T-cell (primary cell): Measurements from ENCODE around the gene TMCC2. TPM values are rescaled to one million over a fixed set of nuclear protein-coding genes. Genes with fewer than 3 reads are reported as not detected.

Source experiments
- ATAC-seq, 4 experiments: fragments of 200-7000 bp in 3 of 4; fragments of 150-1000 bp in 1 of 4; cut with Tn5 transposase; replicated peaks in 1 of 4; 1 replicate in 3 of 4; 2 replicates in 1 of 4; pipeline ENCODE4 v1.10.0; 2021; ENCODE audit warnings: moderate library complexity in 3 of 4, mild to moderate bottlenecking in 2 of 4, moderate number of reproducible peaks in 1 of 4
- CTCF ChIA-PET, 2 donors: fragments of 300-600 bp; sonication (Branson Sonifier 250); formaldehyde crosslinking; loops; one replicate each; lab custom pipeline; 2022; ENCODE audit warnings: antibody characterized with exemption in 2 of 2; lab: Charles Lee
- POLR2A ChIA-PET, 2 donors: fragments of 300-600 bp; sonication (Branson Sonifier 250); formaldehyde crosslinking; loops; one replicate each; lab custom pipeline; 2022; ENCODE audit warnings: antibody characterized with exemption in 2 of 2; lab: Charles Lee
- DNase-seq, 35 experiments: peaks; one replicate each; pipeline versions ENCODE4 v3.0.0 to v3.0.0-alpha.2; 2013 to 2023
- H3K27ac ChIP-seq: one replicate; pipeline ENCODE4 v1.5.1; 2013; ENCODE audit warnings: low read length
- H3K27me3 ChIP-seq, 2 experiments: replicated peaks in 1 of 2; 1 replicate in 1 of 2; 2 replicates in 1 of 2; pipeline versions ENCODE4 v1.6.1 to v1.7.0; 2013; ENCODE audit warnings: low read length in 1 of 2, mixed read lengths in 1 of 2; ENCODE audit not compliant: control insufficient read depth in 2 of 2, insufficient read depth in 2 of 2; ENCODE audit errors: extremely low read depth in 1 of 2
- H3K36me3 ChIP-seq, 2 donors: 1 replicate in 1 of 2; 2 replicates in 1 of 2; pipeline versions ENCODE4 v1.6.1 to v1.7.0; 2013; ENCODE audit warnings: low read length in 1 of 2; ENCODE audit not compliant: control insufficient read depth in 2 of 2, insufficient read depth in 1 of 2; ENCODE audit errors: extremely low read depth in 1 of 2
- H3K4me1 ChIP-seq, 2 experiments: 1 replicate in 1 of 2; 2 replicates in 1 of 2; pipeline versions ENCODE4 v1.6.1 to v1.7.0; 2013; ENCODE audit warnings: low read length in 2 of 2, mixed read lengths in 1 of 2; ENCODE audit not compliant: insufficient read depth in 2 of 2, control insufficient read depth in 1 of 2; ENCODE audit errors: extremely low read depth in 1 of 2
- H3K4me3 ChIP-seq, 2 donors: 1 replicate in 1 of 2; 2 replicates in 1 of 2; pipeline versions ENCODE4 v1.5.1 to v1.7.0; 2013; ENCODE audit warnings: mild to moderate bottlenecking in 2 of 2, low read length in 1 of 2, moderate library complexity in 1 of 2; ENCODE audit not compliant: control insufficient read depth in 1 of 2; ENCODE audit errors: extremely low read depth in 1 of 2
- H3K9me3 ChIP-seq: 2 replicates; pipeline ENCODE4 v1.7.0; 2013
- H3K27ac Mint-ChIP-seq, 2 donors: one replicate each; pipeline ENCODE4 v1.8.0; 2020 to 2021; ENCODE audit warnings: mild to moderate bottlenecking in 2 of 2, mixed read lengths in 2 of 2
- H3K27me3 Mint-ChIP-seq, 2 donors: one replicate each; pipeline ENCODE4 v1.8.0; 2021 to 2022; ENCODE audit warnings: mixed read lengths in 2 of 2
- H3K36me3 Mint-ChIP-seq: one replicate; pipeline ENCODE4 v1.8.0; 2021; ENCODE audit warnings: mixed read lengths
- H3K4me1 Mint-ChIP-seq, 3 donors: one replicate each; pipeline ENCODE4 v1.8.0; 2020 to 2022; ENCODE audit warnings: mixed read lengths in 3 of 3, mild to moderate bottlenecking in 1 of 3
- H3K4me3 Mint-ChIP-seq, 3 donors: one replicate each; pipeline ENCODE4 v1.8.0; 2020 to 2022; ENCODE audit warnings: mild to moderate bottlenecking in 3 of 3, mixed read lengths in 3 of 3, moderate library complexity in 3 of 3
- H3K9me3 Mint-ChIP-seq, 3 donors: one replicate each; pipeline ENCODE4 v1.8.0; 2020 to 2022; ENCODE audit warnings: mixed read lengths in 3 of 3
- WGBS: methylation state at CpG from one replicate; pipeline ENCODE4 v1.1.5; 2013; ENCODE audit warnings: missing lambda C conversion rate; ENCODE audit not compliant: insufficient coverage; 5-methylcytosine and 5-hydroxymethylcytosine counted together
- total RNA-seq, 35 experiments: library from RNA in 6 of 35; stranded (reverse) in 6 of 35; fragments of 120-200 nt in 1 of 35; gene quantifications; one replicate each; pipeline versions ENCODE4 v1.2.1 to v1.2.4 and lab custom pipeline; 2013 to 2026

Gene TMCC2
- total RNA-seq, 5 donors from 2014 or later (not counting 1 experiment from before 2014, with no cell fraction given), result 1.0 to 3.3 (median 1.8) TPM

DNA sequence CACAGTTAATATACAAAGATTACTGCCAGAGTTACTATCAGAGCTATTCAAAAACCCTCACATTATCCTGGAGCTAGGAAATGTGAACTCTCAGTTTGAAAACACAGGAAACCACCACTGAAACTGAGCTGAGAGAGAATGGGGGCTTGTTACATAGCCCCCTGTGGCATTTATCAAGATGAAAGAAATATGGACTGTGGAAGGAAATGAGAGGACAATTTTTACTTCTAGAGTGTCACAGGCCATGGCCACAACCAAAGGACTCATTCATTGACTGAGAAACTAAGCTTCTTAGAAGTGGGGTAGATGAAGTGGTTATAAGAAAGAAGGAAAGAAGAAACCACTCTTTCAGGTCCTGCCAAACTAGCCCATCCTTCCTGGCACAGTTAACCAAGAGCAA, 41.6 kb upstream of the TMCC2 start:
- H3K36me3 Mint-ChIP-seq, result peaks cover 42% of the 10 kb centered on the region
- H3K4me3 Mint-ChIP-seq, result no peak overlapping the region
- peaks cover 7 to 17% of the 10 kb centered on the region in 2 experiments for H3K4me1 ChIP-seq
- no peaks in the 10 kb centered on the region for H3K9me3 ChIP-seq
- H3K4me1 Mint-ChIP-seq, result peaks cover 68 to 73% (median 69%) of the 10 kb centered on the region in 3 donors
- H3K27ac Mint-ChIP-seq, result no peak overlapping the region
- H3K27ac ChIP-seq, result no peak overlapping the region
- CTCF ChIA-PET, result interaction anchor here (0.6 kb wide), 2 partner anchors 463 to 605 kb away, joined by 3 read pairs; no protein-coding TSS in a partner anchor
- H3K27me3 Mint-ChIP-seq, result no peaks in the 10 kb centered on the region
- POLR2A ChIA-PET, result no interaction called here
- H3K27me3 ChIP-seq, result no peaks in the 10 kb centered on the region
- H3K4me3 ChIP-seq, result no peak overlapping the region
- DNase-seq (no peak), ATAC-seq (no peak)
- no peaks in the 10 kb centered on the region for H3K9me3 Mint-ChIP-seq
- H3K36me3 ChIP-seq, result peaks cover 3 to 19% of the 10 kb centered on the region in 2 donors

DNA sequence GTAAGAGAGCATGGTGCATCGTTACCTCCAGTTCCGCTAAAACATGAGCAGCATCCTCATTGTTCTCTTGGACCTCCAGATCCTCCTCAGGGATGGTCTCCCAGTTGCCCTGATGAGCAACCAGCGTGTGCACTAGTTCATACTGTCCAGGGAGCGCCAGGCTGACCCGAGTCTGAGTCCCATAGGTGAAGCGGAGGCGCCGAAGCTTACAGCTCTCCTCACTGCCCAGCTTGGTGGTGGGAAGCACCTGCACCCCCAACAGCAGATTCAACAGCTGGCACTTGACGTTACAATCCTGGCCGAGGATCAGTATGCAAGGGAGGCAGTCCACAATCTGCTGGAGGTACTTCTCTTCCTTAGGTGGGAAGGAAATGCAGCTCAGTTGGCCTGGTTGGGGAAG, 40.3 kb upstream of the TMCC2 start:
- Histone ChIP-seq H3K9me3 (no peaks in the 10 kb centered on the region), H3K4me1 (peaks cover 7 to 17% of the 10 kb centered on the region in 2 experiments), H3K27ac (no peak overlapping the region), H3K36me3 (peaks cover 3 to 17% of the 10 kb centered on the region in 2 donors), H3K4me3 (no peak overlapping the region), H3K27me3 (no peaks in the 10 kb centered on the region)
- Mint-ChIP-seq H3K36me3 (peaks cover 42% of the 10 kb centered on the region), H3K27me3 (no peaks in the 10 kb centered on the region), H3K4me1 (peaks cover 75 to 85% (median 76%) of the 10 kb centered on the region in 3 donors), H3K9me3 (no peaks in the 10 kb centered on the region), H3K27ac (no peak overlapping the region), H3K4me3 (no peak overlapping the region)
- no peak for ATAC-seq
- no peak for DNase-seq
- POLR2A ChIA-PET, result no interaction called here
- WGBS, result 95% methylated on average over 8 of the region's 10 CpGs
- CTCF ChIA-PET, result no interaction called here

DNA sequence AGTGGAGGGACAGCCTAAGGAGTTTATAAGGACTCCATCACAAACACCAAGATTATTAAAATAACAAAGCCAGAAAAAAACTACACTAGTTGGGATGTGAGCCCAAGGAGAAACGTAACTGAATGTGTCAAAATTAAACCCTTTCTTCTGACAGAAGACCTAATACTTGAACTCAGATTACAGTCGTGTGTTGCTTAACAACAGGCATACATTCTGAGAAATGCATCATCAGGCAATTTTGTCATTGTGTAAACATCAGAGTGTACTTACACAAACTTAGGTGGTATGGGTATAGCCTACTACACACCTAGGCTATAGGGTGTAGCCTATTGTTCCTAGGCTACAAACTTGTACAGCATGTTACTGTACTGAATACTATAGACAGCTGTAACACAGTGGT, 39.6 kb upstream of the TMCC2 start:
- H3K4me1 ChIP-seq, result peaks cover 7 to 17% of the 10 kb centered on the region in 2 experiments
- H3K36me3 ChIP-seq, result peaks cover 3 to 15% of the 10 kb centered on the region in 2 donors
- DNase-seq, result no peak
- WGBS, result 100% methylated on average over 1 of the region's 2 CpGs
- no peaks in the 10 kb centered on the region for H3K9me3 Mint-ChIP-seq
- no peaks in the 10 kb centered on the region for H3K27me3 ChIP-seq
- no peak overlapping the region for H3K4me3 Mint-ChIP-seq
- peaks cover 75 to 83% (median 80%) of the 10 kb centered on the region in 3 donors for H3K4me1 Mint-ChIP-seq
- POLR2A ChIA-PET, result no interaction called here
- no peak overlapping the region for H3K27ac ChIP-seq
- H3K27me3 Mint-ChIP-seq, result no peaks in the 10 kb centered on the region
- no peaks in the 10 kb centered on the region for H3K9me3 ChIP-seq
- peaks cover 38% of the 10 kb centered on the region for H3K36me3 Mint-ChIP-seq
- CTCF ChIA-PET, result no interaction called here
- H3K4me3 ChIP-seq, result no peak overlapping the region
- ATAC-seq, result no peak
- no peak overlapping the region for H3K27ac Mint-ChIP-seq

DNA sequence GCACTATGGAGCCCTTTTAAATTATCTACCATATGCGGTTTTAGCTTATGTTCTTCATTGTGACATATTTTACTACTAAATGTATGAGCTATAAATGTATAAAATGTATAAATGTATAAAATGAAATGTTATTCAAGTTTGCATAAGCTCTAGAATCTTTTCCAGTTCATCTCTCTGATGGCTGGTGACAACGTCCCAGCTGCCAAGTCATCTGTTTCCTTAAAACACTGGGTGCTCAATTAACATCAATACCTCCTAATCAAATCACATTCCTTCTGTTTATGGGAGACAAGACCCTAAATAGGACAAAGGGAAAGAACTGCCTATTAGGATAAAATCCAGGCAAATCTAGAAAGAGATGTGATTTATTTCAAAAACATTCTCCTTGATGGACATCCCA, 39.1 kb upstream of the TMCC2 start:
- DNase-seq (no peak), ATAC-seq (no peak)
- WGBS, result no CpG with 5 or more reads among the region's 2 CpGs
- Histone ChIP-seq H3K9me3 (no peaks in the 10 kb centered on the region), H3K36me3 (peaks cover 3 to 15% of the 10 kb centered on the region in 2 donors), H3K4me1 (peaks cover 6 to 15% of the 10 kb centered on the region in 2 experiments), H3K27me3 (no peaks in the 10 kb centered on the region), H3K27ac (no peak overlapping the region), H3K4me3 (no peak overlapping the region)
- peaks cover 74 to 83% (median 80%) of the 10 kb centered on the region in 3 donors for H3K4me1 Mint-ChIP-seq
- no peaks in the 10 kb centered on the region for H3K9me3 Mint-ChIP-seq
- H3K27me3 Mint-ChIP-seq, result no peaks in the 10 kb centered on the region
- ChIA-PET POLR2A (no interaction called here), CTCF (no interaction called here)
- peaks cover 38% of the 10 kb centered on the region for H3K36me3 Mint-ChIP-seq
- H3K27ac Mint-ChIP-seq, result no peak overlapping the region
- no peak overlapping the region for H3K4me3 Mint-ChIP-seq

DNA sequence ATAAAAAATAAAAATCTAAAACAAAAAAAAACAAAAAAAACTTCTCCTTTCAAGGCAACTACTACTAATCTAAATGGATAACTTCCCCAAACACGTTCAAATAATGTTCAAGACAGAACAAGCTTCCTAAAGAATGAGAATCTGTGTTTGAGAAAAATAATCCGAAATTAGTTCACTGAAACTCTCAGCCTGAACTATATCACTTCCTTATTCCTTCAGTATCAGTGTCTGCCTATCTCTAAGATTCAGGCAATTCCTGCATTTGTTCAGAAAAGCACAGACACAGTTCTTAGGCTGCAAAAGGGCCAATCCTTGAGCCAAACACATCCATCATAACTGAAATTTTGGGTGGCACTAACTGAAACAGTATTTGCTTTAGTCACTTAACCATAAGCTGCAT, 38.6 kb upstream of the TMCC2 start:
- peaks cover 40% of the 10 kb centered on the region for H3K36me3 Mint-ChIP-seq
- peaks cover 2 to 10% of the 10 kb centered on the region in 2 experiments for H3K4me1 ChIP-seq
- peaks cover 72 to 79% (median 78%) of the 10 kb centered on the region in 3 donors for H3K4me1 Mint-ChIP-seq
- no peak for ATAC-seq
- DNase-seq, result no peak
- no CpG with 5 or more reads among the region's 2 CpGs for WGBS
- ChIA-PET POLR2A (no interaction called here), CTCF (no interaction called here)
- H3K27ac ChIP-seq, result no peak overlapping the region
- H3K27me3 ChIP-seq, result no peaks in the 10 kb centered on the region
- peaks cover 3 to 15% of the 10 kb centered on the region in 2 donors for H3K36me3 ChIP-seq
- no peaks in the 10 kb centered on the region for H3K27me3 Mint-ChIP-seq
- H3K4me3 ChIP-seq, result no peak overlapping the region
- no peaks in the 10 kb centered on the region for H3K9me3 ChIP-seq
- no peak overlapping the region for H3K27ac Mint-ChIP-seq
- peaks cover 0 to 2% (median 0%) of the 10 kb centered on the region in 3 donors for H3K9me3 Mint-ChIP-seq
- no peak overlapping the region for H3K4me3 Mint-ChIP-seq

DNA sequence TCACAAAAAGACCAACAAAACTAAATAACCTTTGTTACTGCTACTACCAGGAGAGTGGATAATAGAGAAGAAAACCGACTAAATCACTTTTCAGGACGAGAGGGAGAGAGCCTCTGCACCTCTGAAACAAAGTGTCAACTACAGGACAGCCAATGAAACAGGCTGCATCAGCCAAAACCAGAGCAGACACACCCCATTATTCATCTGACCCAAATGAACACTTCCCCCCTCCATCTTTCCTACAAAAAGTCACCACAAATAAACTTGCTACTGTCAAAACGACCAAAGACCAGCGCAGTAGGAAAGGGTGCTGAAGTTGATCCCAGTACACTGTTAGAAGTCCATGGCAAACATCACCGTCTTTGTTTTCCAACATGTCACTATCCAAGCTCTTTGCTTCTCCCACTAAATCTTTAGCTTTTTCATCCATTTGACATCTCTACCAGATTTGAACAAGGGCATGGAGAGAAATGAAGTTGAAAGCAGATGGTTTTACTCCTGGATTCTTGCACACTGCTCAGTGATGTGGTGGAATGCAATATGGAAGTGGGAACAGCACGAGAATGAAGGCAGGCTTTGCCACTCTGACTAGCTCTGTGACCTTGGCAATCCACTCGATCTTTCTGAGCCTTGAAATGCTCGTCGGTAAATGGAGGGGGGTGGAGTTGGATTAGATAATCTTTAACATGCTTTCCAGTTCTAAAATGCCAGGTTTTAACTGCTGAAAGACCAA, 36.7 kb upstream of the TMCC2 start:
- peaks cover 66 to 74% (median 74%) of the 10 kb centered on the region in 3 donors for H3K4me1 Mint-ChIP-seq
- Histone ChIP-seq H3K9me3 (no peaks in the 10 kb centered on the region), H3K4me1 (peaks cover 2 to 3% of the 10 kb centered on the region in 2 experiments), H3K36me3 (peaks cover 3 to 8% of the 10 kb centered on the region in 2 donors), H3K27me3 (no peaks in the 10 kb centered on the region), H3K4me3 (no peak overlapping the region), H3K27ac (no peak overlapping the region)
- no peak overlapping the region for H3K4me3 Mint-ChIP-seq
- peaks cover 0 to 2% (median 0%) of the 10 kb centered on the region in 3 donors for H3K9me3 Mint-ChIP-seq
- POLR2A ChIA-PET, result interaction anchor here in 1 of 2 donors (0.6 kb wide), 1 partner anchor 216 kb away, joined by 3 read pairs; no protein-coding TSS in a partner anchor
- peaks cover 37% of the 10 kb centered on the region for H3K36me3 Mint-ChIP-seq
- H3K27ac Mint-ChIP-seq, result no peak overlapping the region
- ATAC-seq (no peak), DNase-seq (no peak)
- 89% methylated on average over 3 of the region's 9 CpGs for WGBS
- no peaks in the 10 kb centered on the region for H3K27me3 Mint-ChIP-seq
- CTCF ChIA-PET, result no interaction called here
